BE2C (cell line): ENCODE measurements around the gene MAGI1.
"Not testable (repeated sequence)": the region's sequence is repeated elsewhere in the genome, so short reads cannot be mapped to it uniquely, and the experiment has no call there.

ENCODE experiments used
- DNase-seq: peaks from one replicate; pipeline ENCODE4 v3.0.0-alpha.2; 2020
- H3K27me3 ChIP-seq: fragments of 250-450 bp; sonication (Bioruptor Pico); 2 replicates; pipeline ENCODE4 v1.5.1; 2020; ENCODE audit warnings: mild to moderate bottlenecking
- H3K36me3 ChIP-seq: fragments of 250-450 bp; sonication (Bioruptor Pico); 2 replicates; pipeline ENCODE4 v1.5.1; 2020; ENCODE audit warnings: mild to moderate bottlenecking
- H3K4me1 ChIP-seq: fragments of 250-450 bp; sonication (Bioruptor Pico); 2 replicates; pipeline ENCODE4 v1.5.1; 2020
- H3K4me3 ChIP-seq: 2 replicates; pipeline ENCODE4 v1.5.1; 2011; ENCODE audit warnings: low read depth, low read length
- H3K9me3 ChIP-seq: fragments of 250-450 bp; sonication (Bioruptor Pico); 2 replicates; pipeline ENCODE4 v1.5.1; 2020
- CTCF ChIP-seq: IDR thresholded peaks from 2 replicates; pipeline ENCODE4 v1.5.1; 2012; ENCODE audit warnings: mild to moderate bottlenecking, low read depth, low read length

The MAGI1 gene

GRCh38 chr3:65729973-65730372 is 308.7 kb downstream of the MAGI1 start:
- peaks cover 17% of the 10 kb centered on the region for H3K4me1 ChIP-seq
- DNase-seq, result no peak
- no peak for TF ChIP-seq CTCF

GRCh38 chr3:65729555-65729954 is 309.2 kb downstream of the MAGI1 start:
- no peaks in the 10 kb centered on the region for H3K9me3 ChIP-seq
- TF ChIP-seq CTCF, result no peak
- peaks cover 17% of the 10 kb centered on the region for H3K4me1 ChIP-seq
- no peaks in the 10 kb centered on the region for H3K27me3 ChIP-seq
- H3K36me3 ChIP-seq, result no peaks in the 10 kb centered on the region
- no peak overlapping the region for H3K4me3 ChIP-seq
- peak; percentile 24 for DNase-seq

More at GRCh38 chr3:65729973-65730372, 308.7 kb downstream of the MAGI1 start:
- Histone ChIP-seq H3K36me3 (no peaks in the 10 kb centered on the region), H3K4me3 (no peak overlapping the region), H3K9me3 (no peaks in the 10 kb centered on the region), H3K27me3 (no peaks in the 10 kb centered on the region)

GRCh38 chr3:65728138-65728537 is 310.6 kb downstream of the MAGI1 start:
- H3K4me3 ChIP-seq, result no peak overlapping the region
- no peak for DNase-seq
- H3K36me3 ChIP-seq, result no peaks in the 10 kb centered on the region
- H3K9me3 ChIP-seq, result no peaks in the 10 kb centered on the region
- H3K27me3 ChIP-seq, result no peaks in the 10 kb centered on the region
- TF ChIP-seq CTCF, result no peak
- H3K4me1 ChIP-seq, result peaks cover 17% of the 10 kb centered on the region

- Histone ChIP-seq H3K27me3 (no peaks in the 10 kb centered on the region), H3K9me3 (no peaks in the 10 kb centered on the region), H3K36me3 (no peaks in the 10 kb centered on the region), H3K4me3 (no peak overlapping the region), H3K4me1 (no peaks in the 10 kb centered on the region; the same call in 1 of the 2 replicates)
- TF ChIP-seq CTCF, result no peak
- DNase-seq, result no peak
Observed at GRCh38 chr3:65723985-65724384, 314.7 kb downstream of the MAGI1 start.

GRCh38 chr3:65723011-65723410 is 315.7 kb downstream of the MAGI1 start:
- no peak for DNase-seq
- Histone ChIP-seq H3K4me3 (no peak overlapping the region), H3K27me3 (no peaks in the 10 kb centered on the region), H3K4me1 (no peaks in the 10 kb centered on the region), H3K9me3 (no peaks in the 10 kb centered on the region), H3K36me3 (no peaks in the 10 kb centered on the region)
- no peak for TF ChIP-seq CTCF

- DNase-seq, result no peak
- Histone ChIP-seq H3K27me3 (no peaks in the 10 kb centered on the region), H3K36me3 (no peaks in the 10 kb centered on the region), H3K9me3 (no peaks in the 10 kb centered on the region), H3K4me3 (no peak overlapping the region), H3K4me1 (no peaks in the 10 kb centered on the region)
- TF ChIP-seq CTCF, result no peak
Observed at GRCh38 chr3:65720989-65721737, 317.6 kb downstream of the MAGI1 start.

GRCh38 chr3:65719639-65720038 is 319.1 kb downstream of the MAGI1 start:
- not testable (repeated sequence) for H3K9me3 ChIP-seq, DNase-seq, H3K27me3 ChIP-seq, H3K4me1 ChIP-seq, H3K36me3 ChIP-seq, H3K4me3 ChIP-seq
